Fibroblast of the aortic adventitia (primary cell): Measurements from ENCODE around the gene STXBP2. TPM values are rescaled to one million over a fixed set of nuclear protein-coding genes. Genes with fewer than 3 reads are reported as not detected.
A peak's percentile ranks its signal among the peaks of the same experiment; 100 is the strongest.

ENCODE experiments used
- DNase-seq: peaks from one replicate; pipeline ENCODE4 v3.0.0-alpha.2; 2010; ENCODE audit warnings: low read depth
- H3K4me3 ChIP-seq: 2 replicates; pipeline ENCODE4 v1.5.1; 2011; ENCODE audit warnings: low read depth, mild to moderate bottlenecking, control low read depth, low read length, moderate library complexity
- total RNA-seq: library from RNA; depleted of rRNA; stranded (reverse); fragments of >200 nt; gene quantifications from 2 replicates; pipeline ENCODE4 v1.2.3, GENCODE V29; 2012; ENCODE audit warnings: low replicate concordance
- TF ChIP-seq, protein P1 (sequence below): IDR thresholded peaks from 2 replicates; pipeline ENCODE4 v1.5.1; 2011; ENCODE audit warnings: mild to moderate bottlenecking, low read length, control low read depth, inconsistent platforms; ENCODE audit not compliant: insufficient read depth

Gene STXBP2
- total RNA-seq, 1 donor, result 0.90 TPM

GRCh38 chr19:7654401-7654800 lies 17.5 kb downstream of the STXBP2 start:
- DNase-seq, result peak; percentile 19
- TF ChIP-seq, protein P1, sequence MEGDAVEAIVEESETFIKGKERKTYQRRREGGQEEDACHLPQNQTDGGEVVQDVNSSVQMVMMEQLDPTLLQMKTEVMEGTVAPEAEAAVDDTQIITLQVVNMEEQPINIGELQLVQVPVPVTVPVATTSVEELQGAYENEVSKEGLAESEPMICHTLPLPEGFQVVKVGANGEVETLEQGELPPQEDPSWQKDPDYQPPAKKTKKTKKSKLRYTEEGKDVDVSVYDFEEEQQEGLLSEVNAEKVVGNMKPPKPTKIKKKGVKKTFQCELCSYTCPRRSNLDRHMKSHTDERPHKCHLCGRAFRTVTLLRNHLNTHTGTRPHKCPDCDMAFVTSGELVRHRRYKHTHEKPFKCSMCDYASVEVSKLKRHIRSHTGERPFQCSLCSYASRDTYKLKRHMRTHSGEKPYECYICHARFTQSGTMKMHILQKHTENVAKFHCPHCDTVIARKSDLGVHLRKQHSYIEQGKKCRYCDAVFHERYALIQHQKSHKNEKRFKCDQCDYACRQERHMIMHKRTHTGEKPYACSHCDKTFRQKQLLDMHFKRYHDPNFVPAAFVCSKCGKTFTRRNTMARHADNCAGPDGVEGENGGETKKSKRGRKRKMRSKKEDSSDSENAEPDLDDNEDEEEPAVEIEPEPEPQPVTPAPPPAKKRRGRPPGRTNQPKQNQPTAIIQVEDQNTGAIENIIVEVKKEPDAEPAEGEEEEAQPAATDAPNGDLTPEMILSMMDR, result no peak
- H3K4me3 ChIP-seq, result no peak overlapping the region

DNA sequence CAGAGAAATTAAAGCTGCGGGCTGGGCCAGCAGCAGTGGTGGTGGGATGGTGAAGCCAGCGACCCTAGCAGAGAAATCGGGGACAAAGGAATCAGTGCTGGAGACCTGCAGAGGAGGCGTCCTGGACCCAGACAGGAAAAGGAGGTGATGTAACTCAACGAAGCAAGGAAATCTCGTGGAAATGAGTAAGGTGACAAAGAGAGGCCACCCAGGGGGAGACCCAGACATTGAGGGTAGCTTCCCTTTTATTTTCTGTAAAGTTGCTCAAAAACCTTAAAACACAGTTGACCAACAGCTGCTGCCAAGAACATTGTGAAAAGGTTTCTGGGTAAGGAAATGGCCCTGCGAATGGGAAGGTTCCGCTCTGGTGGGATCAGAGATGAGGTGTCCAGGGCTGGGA lies 18.7 kb downstream of the STXBP2 start:
- H3K4me3 ChIP-seq, result no peak overlapping the region
- TF ChIP-seq, protein P1, result no peak
- no peak for DNase-seq

- DNase-seq, result no peak
- H3K4me3 ChIP-seq, result no peak overlapping the region
- TF ChIP-seq, protein P1, result no peak
Observed at GRCh38 chr19:7657131-7657751, 20.3 kb downstream of the STXBP2 start.

- TF ChIP-seq, protein P1, result no peak
- H3K4me3 ChIP-seq, result no peak overlapping the region
- no peak for DNase-seq
Observed at GRCh38 chr19:7658219-7658686, 21.3 kb downstream of the STXBP2 start.

DNA sequence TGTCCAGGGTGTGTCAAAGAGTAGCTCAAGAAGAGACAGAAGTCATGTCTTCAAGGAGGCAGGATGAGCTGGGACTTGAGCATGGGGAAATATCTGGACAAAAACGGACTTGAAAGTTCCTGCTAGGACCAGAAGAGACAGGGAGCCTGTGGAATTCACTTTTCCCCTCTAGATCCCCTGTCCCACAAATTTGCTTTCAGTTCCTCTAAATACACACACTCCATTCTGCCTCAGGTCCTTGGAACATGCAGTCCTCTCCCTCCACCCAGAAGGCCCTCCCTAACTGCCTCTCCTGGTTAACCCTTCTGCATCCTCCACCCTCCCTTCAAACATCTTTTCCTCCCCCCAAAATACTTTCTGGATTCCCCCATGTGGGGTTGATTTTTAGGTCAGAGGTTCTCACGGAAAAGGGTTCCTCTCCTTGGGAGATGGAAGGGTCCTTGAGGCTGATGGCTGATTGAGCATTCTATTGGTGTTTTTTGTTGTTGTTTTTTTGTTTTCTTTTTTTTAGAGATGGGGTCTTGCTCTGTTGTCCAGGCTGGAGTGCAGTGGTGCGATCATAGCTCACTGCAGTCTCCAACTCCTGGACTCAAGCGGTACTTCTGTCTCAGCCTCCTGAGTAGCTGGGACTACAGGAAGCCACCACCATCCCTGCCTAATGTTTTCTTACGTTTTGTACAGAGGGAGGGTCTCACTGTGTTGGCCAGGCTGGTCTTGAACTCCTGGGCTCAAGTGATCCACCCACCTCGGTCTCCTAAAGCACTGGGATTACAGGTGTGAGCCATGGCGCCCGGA lies 25.0 kb downstream of the STXBP2 start:
- no peak overlapping the region for H3K4me3 ChIP-seq
- DNase-seq, result no peak
- TF ChIP-seq, protein P1, result no peak

- H3K4me3 ChIP-seq, result no peak overlapping the region
- TF ChIP-seq, protein P1, result no peak
- no peak for DNase-seq
Observed at GRCh38 chr19:7662657-7663056, 25.7 kb downstream of the STXBP2 start.
